PC-3 (cell line): ENCODE results near the gene PTPRN. TPM values are rescaled to one million over a fixed set of nuclear protein-coding genes. Genes with fewer than 3 reads are reported as not detected.

Experiments
- ATAC-seq: fragments of 200-7000 bp; cut with Tn5 transposase; 2 replicates; pipeline ENCODE4 v1.9.1; 2020; ENCODE audit warnings: mild to moderate bottlenecking, moderate library complexity
- BruUV-seq: library from RNA; stranded (reverse); fragments of 400-500 nt; replicated peaks from 2 replicates; lab custom pipeline; 2021; lab: Mats Ljungman, UMichigan
- CTCF ChIA-PET: fragments of 300-600 bp; sonication (Branson Sonifier 250); formaldehyde crosslinking; loops from one replicate; lab custom pipeline; 2022; ENCODE audit warnings: antibody characterized with exemption; lab: Charles Lee
- POLR2A ChIA-PET: fragments of 300-600 bp; sonication (Branson Sonifier 250); formaldehyde crosslinking; loops from one replicate; lab custom pipeline; 2022; ENCODE audit warnings: antibody characterized with exemption; ENCODE audit not compliant: unreplicated experiment; lab: Charles Lee
- DNase-seq: peaks from one replicate; pipeline ENCODE4 v3.0.0-alpha.2; 2015
- H2AFZ ChIP-seq: fragments of 300-600 bp; sonication (generic); 2 replicates; pipeline ENCODE4 v1.6.0; 2016; ENCODE audit warnings: antibody characterized with exemption, low read length
- H3F3A ChIP-seq: fragments of 300-600 bp; sonication (generic); one replicate; pipeline ENCODE4 v1.6.0; 2017; ENCODE audit warnings: antibody characterized with exemption, low read length, control low read depth, mild to moderate bottlenecking; ENCODE audit not compliant: unreplicated experiment
- H3K27ac ChIP-seq: fragments of 300-600 bp; sonication (generic); 2 replicates; pipeline ENCODE4 v1.5.1; 2016; ENCODE audit warnings: mild to moderate bottlenecking, low read length
- H3K27me3 ChIP-seq: fragments of 300-600 bp; sonication (generic); 2 replicates; pipeline ENCODE4 v1.6.1; 2016; ENCODE audit warnings: low read length, mixed read lengths
- H3K36me3 ChIP-seq: fragments of 300-600 bp; sonication (generic); 2 replicates; pipeline ENCODE4 v1.6.1; 2016; ENCODE audit warnings: low read depth, mixed run types, low read length, mixed read lengths
- H3K4me1 ChIP-seq: fragments of 300-600 bp; sonication (generic); 2 replicates; pipeline ENCODE4 v1.5.1; 2016; ENCODE audit warnings: low read length; ENCODE audit not compliant: insufficient read depth
- H3K4me2 ChIP-seq: fragments of 300-600 bp; sonication (generic); 2 replicates; pipeline ENCODE4 v1.6.0; 2016; ENCODE audit warnings: low read length
- H3K4me3 ChIP-seq: fragments of 300-600 bp; sonication (generic); 2 replicates; pipeline ENCODE4 v1.5.1; 2016; ENCODE audit warnings: mild to moderate bottlenecking, low read length, mixed read lengths
- H3K79me2 ChIP-seq: fragments of 300-600 bp; sonication (generic); 2 replicates; pipeline ENCODE4 v1.6.1; 2017; ENCODE audit warnings: low read length, mixed read lengths
- H3K9ac ChIP-seq: fragments of 300-600 bp; sonication (generic); 2 replicates; pipeline ENCODE4 v1.6.0; 2016; ENCODE audit warnings: mild to moderate bottlenecking, low read length
- H3K9me2 ChIP-seq: fragments of 300-600 bp; sonication (generic); replicated peaks from 2 replicates; pipeline ENCODE4 v1.6.1; 2016; ENCODE audit warnings: mixed run types, low read length, mixed read lengths
- H3K9me3 ChIP-seq: fragments of 300-600 bp; sonication (generic); 2 replicates; pipeline ENCODE4 v1.6.1; 2016; ENCODE audit warnings: low read length, mixed read lengths
- H4K20me1 ChIP-seq: fragments of 300-600 bp; sonication (generic); 2 replicates; pipeline ENCODE4 v1.6.1; 2016; ENCODE audit warnings: low read length, mixed read lengths
- EZH2 ChIP-seq: fragments of 300-600 bp; sonication (generic); IDR thresholded peaks from one replicate; pipeline ENCODE4 v1.6.1; 2017; ENCODE audit warnings: antibody characterized with exemption, mild to moderate bottlenecking, low read length; ENCODE audit not compliant: unreplicated experiment
- EZH2phosphoT487 ChIP-seq: fragments of 300-600 bp; sonication (generic); IDR thresholded peaks from 2 replicates; pipeline ENCODE4 v1.6.1; 2018; ENCODE audit warnings: mild to moderate bottlenecking, antibody characterized with exemption, low read length, borderline replicate concordance
- intact Hi-C: fragments of 100-400 bp; cut with micrococcal nuclease; formaldehyde crosslinking; loops from 2 replicates; pipeline ENCODE4 v1.9.0; 2023
- total RNA-seq: library from RNA; depleted of rRNA; stranded (reverse); fragments of >200 nt; gene quantifications from 2 replicates; pipeline ENCODE4 v1.2.3, GENCODE V29; 2014
- TF ChIP-seq, protein P1 (sequence below): fragments of 300-600 bp; sonication (generic); conservative IDR thresholded peaks from 2 replicates; pipeline ENCODE4 v1.5.1; 2017; ENCODE audit warnings: antibody characterized with exemption, low read depth, mild to moderate bottlenecking, low read length

PTPRN gene
- total RNA-seq, 1 experiment from 2014 or later = 0.07 TPM

DNA sequence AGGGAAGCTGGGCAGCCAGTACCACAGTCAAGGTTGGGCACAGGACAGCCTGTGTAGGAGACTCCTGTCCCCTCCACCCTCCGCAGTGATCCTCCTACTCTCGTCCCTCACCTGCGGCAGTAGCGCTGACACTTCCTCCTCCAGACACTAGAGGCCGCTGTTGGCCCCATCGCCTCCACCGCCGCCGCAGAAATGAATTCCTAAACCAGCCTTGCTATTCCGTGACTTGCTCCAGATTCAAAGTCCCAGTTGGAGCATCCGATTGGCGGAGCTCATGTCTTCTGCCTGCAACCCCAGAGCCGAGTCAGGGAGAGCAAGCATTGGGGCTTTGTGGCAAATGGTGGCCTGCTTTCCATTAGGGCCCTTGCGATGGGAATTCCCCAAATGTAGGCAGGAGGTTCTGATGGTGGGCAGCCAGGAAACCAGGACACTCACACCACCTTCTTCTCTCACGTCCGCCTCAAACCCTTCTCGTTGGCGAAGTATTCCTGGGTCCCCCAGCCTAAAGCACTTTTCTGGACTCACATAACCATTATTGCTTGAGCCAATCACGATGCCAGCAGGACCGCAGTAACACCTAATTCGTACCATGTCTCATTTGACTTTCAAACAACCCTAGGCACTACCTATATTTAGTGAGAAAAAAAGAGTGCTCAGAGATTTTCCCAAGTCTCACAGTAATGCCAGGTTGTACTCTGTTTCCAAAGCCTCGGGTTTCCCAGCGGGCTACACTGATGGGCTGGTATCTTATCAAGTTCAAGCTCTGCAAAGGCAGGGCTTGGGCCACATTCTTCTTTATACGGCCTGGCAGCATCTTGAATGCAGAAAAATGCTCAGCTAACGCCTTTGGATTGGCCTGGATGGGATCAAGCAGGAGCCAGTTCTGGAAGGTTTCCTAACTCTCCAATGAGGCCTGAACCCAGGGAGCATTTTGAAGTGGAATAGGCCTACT is 31.2 kb downstream of the PTPRN start:
- Histone ChIP-seq H2AFZ (peak overlapping the region; percentile 56), H3K9ac (peak overlapping the region; percentile 12; the same call in 1 of the 2 replicates), H3K9me3 (no peaks in the 10 kb centered on the region), H3K27me3 (no peaks in the 10 kb centered on the region), H3K4me1 (peaks cover 43% of the 10 kb centered on the region), H3K9me2 (no peaks in the 10 kb centered on the region), H3K27ac (peak overlapping the region; percentile 85), H4K20me1 (no peaks in the 10 kb centered on the region), H3K36me3 (no peaks in the 10 kb centered on the region), H3K4me3 (peak overlapping the region; percentile 36; the same call in 1 of the 2 replicates), H3K4me2 (peak overlapping the region; percentile 73), H3F3A (no peaks in the 10 kb centered on the region), H3K79me2 (peaks cover 11% of the 10 kb centered on the region)
- ATAC-seq (peak; percentile 5; the same call in 1 of the 2 replicates), DNase-seq (peak; percentile 85)
- TF ChIP-seq EZH2phosphoT487 (no peak), EZH2 (no peak)
- TF ChIP-seq, protein P1, sequence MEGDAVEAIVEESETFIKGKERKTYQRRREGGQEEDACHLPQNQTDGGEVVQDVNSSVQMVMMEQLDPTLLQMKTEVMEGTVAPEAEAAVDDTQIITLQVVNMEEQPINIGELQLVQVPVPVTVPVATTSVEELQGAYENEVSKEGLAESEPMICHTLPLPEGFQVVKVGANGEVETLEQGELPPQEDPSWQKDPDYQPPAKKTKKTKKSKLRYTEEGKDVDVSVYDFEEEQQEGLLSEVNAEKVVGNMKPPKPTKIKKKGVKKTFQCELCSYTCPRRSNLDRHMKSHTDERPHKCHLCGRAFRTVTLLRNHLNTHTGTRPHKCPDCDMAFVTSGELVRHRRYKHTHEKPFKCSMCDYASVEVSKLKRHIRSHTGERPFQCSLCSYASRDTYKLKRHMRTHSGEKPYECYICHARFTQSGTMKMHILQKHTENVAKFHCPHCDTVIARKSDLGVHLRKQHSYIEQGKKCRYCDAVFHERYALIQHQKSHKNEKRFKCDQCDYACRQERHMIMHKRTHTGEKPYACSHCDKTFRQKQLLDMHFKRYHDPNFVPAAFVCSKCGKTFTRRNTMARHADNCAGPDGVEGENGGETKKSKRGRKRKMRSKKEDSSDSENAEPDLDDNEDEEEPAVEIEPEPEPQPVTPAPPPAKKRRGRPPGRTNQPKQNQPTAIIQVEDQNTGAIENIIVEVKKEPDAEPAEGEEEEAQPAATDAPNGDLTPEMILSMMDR = peak; percentile 94
- POLR2A ChIA-PET = interaction anchor here (0.6 to 1.2 kb wide), 2 partner anchors 24 to 110 kb away, joined by 14 to 20 read pairs; partner anchors contain the start of genes DNPEP and TUBA4A
- BruUV-seq = no TSS peak
- CTCF ChIA-PET = interaction anchor here (1.0 to 3.5 kb wide), 3 partner anchors 17 to 282 kb away, joined by 3 to 39 read pairs (median 10); no protein-coding TSS in a partner anchor
- intact Hi-C loops = loop anchor here (2.0 kb wide), 1 partner anchor 59 kb away; the partner anchor contains the start of gene ABCB6

DNA sequence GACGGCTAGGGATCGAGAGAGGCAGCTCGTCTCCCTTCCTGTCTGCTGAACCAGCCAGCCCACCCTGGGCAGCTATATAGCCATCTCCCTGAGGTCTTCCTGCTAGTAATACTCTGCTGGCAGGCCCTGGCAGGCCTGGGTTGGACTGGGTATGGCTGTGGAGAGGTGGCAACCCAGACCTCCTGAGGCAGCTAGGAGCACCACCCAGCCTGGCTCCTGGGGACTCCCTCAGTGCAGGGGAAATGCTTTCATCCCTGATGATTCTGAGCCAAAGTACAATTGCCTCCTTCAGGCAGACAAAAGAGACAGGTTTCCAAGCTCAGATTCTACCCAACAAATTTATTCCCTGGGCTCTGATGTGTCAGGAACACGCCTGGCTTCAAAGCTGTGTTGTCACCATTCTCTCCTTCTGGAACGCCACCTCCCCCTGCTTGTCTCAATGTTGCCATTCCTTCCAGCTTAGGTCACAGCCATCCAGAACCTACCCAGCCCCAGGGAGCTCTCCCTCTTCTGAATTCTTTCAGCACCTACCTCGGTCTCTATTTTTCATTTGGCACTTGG is 34.8 kb downstream of the PTPRN start:
- POLR2A ChIA-PET = interaction anchor here (0.5 to 1.1 kb wide), 6 partner anchors 20 to 68 kb away, joined by 3 to 10 read pairs (median 4); partner anchors contain the start of genes ANKZF1, ATG9A, GLB1L and STK16
- Histone ChIP-seq H3K27me3 (no peaks in the 10 kb centered on the region), H3K9ac (peak overlapping the region; percentile 59), H3K4me3 (peak overlapping the region; percentile 47), H3K4me1 (peaks cover 34% of the 10 kb centered on the region), H3K9me3 (no peaks in the 10 kb centered on the region), H4K20me1 (no peaks in the 10 kb centered on the region), H3K36me3 (no peaks in the 10 kb centered on the region), H3K27ac (peak overlapping the region; percentile 86), H2AFZ (peak overlapping the region; percentile 30; the same call in 1 of the 2 replicates), H3K9me2 (no peaks in the 10 kb centered on the region), H3K4me2 (peak overlapping the region; percentile 76), H3F3A (no peaks in the 10 kb centered on the region), H3K79me2 (no peaks in the 10 kb centered on the region)
- no peak for TF ChIP-seq EZH2phosphoT487
- no peak for TF ChIP-seq EZH2
- TF ChIP-seq, protein P1 = no peak
- BruUV-seq = TSS peak; percentile 79
- ATAC-seq (peak; percentile 36), DNase-seq (peak; percentile 88)
- intact Hi-C loops = loop anchor here (2.0 kb wide), 1 partner anchor 26 kb away; no protein-coding TSS in a partner anchor
- CTCF ChIA-PET = interaction anchor here (0.6 to 1.1 kb wide), 4 partner anchors 20 to 98 kb away, joined by 3 to 9 read pairs (median 4); partner anchors contain the start of genes CNPPD1 and GLB1L
